HG02759 (cell line): ENCODE measurements around the gene RAP1GAP.
"Not testable (repeated sequence)": the region's sequence is repeated elsewhere in the genome, so short reads cannot be mapped to it uniquely, and the experiment has no call there.

Experiments
- ATAC-seq: cut with Tn5 transposase; IDR thresholded peaks from one replicate; pipeline ENCODE4 v1.9.1; 2021; ENCODE audit warnings: mild to moderate bottlenecking, moderate library complexity; ENCODE audit not compliant: unreplicated experiment

The RAP1GAP gene

DNA sequence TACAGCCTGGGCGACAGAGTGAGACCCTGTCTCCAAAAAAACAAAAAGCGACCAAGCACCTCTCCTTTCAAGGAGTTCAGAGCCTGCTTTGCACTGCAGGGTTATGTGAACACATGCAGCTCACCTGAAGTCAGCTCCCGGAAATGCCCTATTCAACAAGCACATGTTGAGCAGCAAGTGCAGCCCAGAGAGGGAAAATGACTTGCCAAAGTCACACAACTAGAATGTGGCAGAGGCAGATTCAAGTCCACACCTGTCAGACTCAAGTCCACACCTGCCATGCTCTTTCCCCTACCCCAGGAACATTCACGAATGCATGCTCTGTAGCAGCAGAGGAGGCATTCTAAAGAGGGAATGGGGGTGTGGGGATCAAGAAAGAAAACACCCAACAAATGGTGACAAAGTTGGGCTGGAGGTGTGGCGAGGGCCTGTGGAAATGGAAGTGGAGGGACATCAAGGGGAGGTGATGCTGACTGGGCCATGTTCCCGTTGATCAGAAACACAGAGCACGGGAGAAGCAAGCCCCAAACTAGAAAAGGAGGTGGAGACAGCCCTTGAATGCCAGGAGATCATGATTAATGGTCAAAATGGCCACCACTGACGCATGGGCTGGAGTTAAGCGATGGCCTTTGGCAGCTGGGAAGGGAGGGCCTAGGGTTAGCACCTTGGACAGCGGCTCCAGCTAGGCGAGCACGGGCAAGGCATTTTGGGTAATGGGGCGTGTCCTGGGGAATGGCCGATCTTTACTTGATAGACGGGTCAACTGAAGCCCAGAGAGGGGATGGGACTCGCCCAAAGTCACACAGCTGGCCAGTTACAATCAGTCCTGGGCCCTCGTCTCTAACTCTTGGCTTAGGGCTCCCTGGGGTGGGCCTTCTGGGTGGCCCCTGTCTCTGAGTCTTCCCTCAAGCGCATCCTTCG, 21.5 kb downstream of the RAP1GAP start:
- no peak for ATAC-seq

- no peak for ATAC-seq
Measured at GRCh38 chr1:21645550-21645949, 23.6 kb downstream of the RAP1GAP start.

DNA sequence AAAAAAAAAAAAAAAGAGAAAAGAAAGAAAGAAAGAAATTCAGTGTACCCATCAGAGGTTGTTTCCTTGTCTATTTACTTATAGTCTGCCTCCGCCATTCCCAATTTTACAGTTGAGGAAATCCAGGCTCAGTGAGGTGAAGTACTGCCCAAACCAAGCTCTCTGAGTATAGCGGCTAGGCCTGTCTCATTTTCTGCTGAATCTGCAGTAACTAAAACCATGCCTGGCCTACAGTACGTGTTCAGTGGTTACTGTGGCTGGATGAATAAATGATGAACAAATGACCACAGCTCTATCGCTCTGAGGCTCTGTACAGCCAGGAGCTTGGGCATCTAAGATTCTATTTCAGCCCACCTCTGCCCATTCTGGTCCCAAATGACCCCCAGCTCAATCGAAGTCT, 24.3 kb downstream of the RAP1GAP start:
- no peak for ATAC-seq

DNA sequence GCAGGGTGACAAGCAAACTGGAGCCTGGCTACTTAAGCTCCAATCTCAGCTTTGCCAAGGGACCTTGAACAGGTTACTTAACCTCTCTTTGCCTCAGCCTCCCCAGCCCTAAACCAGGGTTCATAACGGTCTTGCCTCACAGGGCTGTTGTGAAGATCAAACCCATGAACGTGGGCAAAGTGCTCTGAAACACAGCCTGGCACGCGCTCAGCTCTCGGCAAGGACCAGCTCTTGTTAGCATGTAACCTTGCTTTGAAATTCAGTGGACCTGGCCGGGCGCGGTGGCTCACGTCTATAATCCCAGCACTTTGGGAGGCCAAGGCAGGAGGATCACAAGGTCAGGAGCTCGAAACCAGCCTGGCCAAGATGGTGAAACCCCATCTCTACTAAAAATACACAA, 24.8 kb downstream of the RAP1GAP start:
- no peak for ATAC-seq

DNA sequence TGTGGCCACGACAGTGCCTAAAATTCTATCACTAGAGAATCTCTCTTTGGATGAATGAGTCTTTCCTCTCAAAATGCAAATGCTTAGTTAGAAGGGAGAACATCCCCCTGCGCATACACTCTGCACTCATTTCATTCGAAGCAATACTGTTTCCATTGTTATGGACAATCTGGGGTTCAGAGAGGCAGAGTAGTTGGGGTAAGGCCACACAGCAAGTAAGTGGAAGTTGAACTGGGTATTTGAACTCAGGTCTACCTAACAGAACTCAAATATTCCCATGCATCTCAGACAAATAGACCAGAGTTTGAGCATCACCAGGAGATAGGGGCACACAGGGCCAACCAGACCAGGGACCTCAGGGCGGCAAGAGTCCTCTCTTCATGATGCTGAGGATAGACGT, 25.5 kb downstream of the RAP1GAP start:
- no peak for ATAC-seq

GRCh38 chr1:21641967-21642739, 27.0 kb downstream of the RAP1GAP start:
- ATAC-seq: no peak

DNA sequence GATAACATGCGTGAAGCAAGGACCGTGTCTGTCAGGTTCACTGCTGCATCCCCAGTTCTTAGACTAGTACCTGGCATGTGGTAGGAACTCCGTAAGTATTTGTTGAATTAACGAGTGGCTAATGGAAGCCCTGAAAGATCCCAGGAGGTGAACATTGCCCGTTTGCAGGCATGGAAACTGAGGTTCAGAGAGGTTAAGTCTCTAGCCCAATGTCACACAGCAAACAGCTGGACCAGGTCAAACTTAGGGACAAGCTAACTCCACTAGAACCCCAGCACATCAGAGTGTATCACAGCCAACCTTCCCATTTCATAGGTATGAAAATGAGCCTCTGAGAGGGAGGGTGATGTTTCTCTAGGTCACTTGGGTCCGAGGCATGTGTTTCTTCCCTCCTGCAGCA, 27.6 kb downstream of the RAP1GAP start:
- ATAC-seq: no peak

DNA sequence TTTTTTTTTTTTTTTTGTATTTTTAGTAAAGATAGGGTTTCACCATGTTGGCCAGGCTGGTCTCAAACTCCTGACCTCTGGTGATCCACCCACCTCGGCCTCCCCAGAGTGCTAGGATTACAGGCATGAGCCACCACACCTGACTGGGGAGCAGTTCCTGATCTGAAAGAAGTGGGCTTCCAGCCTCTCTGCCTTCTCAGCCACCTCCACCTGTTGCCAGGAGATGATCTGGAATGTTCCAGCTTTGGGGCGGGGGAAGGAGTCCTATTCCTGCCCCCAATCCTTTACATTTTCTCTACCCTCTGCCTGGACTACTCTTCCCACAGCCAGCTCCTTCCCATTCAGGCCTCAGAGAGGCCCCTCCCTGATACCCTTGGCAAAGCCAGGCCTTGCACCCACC, 28.1 kb downstream of the RAP1GAP start:
- no peak for ATAC-seq

GRCh38 chr1:21640653-21641052, 28.5 kb downstream of the RAP1GAP start:
- ATAC-seq: no peak

DNA sequence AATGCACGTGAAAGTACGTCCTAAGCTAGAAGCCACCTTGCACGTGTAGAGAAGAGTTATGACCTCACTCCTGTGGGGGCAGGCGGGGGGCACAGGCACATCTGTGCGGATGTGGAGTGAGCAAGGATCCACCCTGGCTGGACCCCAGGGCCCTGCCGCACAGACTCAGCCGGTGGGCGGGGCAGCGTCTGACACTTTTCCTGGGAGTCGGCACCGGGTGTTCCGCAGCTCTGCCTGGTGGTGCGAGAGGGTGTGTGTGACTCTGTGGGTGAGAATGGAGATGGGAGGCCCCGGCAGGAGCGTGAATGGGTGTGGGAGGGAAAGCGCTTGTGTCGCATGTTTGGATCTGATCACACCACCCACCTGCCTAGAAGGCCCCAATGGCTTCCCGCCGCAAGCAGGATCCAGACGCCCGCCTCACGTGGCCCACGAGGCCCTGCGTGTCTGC, 29.5 kb downstream of the RAP1GAP start:
- no peak for ATAC-seq

- ATAC-seq: no peak
Measured at GRCh38 chr1:21638531-21639341, 30.4 kb downstream of the RAP1GAP start.

DNA sequence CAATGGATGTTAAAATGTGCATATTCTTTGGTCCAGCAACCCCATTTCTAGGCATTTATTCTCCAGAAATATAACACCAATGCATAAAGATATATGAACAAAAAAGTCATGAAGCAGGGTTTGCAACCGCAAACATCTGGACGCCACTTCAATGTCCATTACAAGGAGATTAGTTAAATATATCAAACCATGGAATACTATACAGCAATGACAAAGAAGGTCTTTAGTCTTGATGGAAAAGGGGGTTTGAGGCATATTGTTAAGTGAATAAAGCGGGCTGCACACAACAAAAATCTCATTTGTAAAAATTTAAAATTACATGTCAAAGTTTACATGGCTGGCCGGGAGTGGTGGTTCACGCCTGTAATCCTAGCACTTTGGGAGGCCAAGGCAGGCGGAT, 31.6 kb downstream of the RAP1GAP start:
- no peak for ATAC-seq

GRCh38 chr1:21636029-21636428, 33.1 kb downstream of the RAP1GAP start:
- ATAC-seq: no peak

DNA sequence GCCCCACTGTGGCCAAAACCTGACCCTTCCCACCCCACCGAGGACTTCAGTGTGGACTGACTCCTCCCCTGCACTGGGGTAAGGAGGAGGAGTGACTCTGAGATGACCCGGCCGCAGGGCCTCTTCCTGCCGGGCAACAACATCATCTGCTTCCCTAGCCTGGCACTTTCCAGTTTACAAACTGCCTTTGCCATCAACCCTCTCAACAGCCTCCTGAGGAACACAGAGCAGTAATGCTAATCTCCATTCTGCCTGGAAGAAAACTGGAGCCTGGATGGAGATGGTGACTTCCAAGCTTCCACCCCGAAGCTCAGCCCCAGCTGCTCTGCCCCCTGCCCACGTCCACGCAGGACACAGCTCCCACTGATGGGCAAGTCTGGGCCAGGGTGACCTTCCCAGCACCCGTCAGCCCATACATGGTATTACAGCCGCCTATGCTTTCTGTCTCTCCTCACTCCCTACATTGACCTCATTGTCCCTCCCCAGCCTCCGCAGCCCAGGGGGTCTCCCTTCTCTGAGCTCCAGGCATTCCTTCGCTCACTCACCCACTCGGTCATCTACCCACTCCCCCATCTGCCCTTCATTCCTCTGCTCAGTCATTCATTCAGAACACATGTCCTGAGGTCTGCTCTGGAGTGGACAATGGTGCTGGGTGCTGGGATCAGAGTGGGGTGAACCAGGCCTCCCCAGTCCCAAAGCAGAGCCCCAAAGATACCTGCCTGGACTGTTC, 34.2 kb downstream of the RAP1GAP start:
- ATAC-seq: no peak

DNA sequence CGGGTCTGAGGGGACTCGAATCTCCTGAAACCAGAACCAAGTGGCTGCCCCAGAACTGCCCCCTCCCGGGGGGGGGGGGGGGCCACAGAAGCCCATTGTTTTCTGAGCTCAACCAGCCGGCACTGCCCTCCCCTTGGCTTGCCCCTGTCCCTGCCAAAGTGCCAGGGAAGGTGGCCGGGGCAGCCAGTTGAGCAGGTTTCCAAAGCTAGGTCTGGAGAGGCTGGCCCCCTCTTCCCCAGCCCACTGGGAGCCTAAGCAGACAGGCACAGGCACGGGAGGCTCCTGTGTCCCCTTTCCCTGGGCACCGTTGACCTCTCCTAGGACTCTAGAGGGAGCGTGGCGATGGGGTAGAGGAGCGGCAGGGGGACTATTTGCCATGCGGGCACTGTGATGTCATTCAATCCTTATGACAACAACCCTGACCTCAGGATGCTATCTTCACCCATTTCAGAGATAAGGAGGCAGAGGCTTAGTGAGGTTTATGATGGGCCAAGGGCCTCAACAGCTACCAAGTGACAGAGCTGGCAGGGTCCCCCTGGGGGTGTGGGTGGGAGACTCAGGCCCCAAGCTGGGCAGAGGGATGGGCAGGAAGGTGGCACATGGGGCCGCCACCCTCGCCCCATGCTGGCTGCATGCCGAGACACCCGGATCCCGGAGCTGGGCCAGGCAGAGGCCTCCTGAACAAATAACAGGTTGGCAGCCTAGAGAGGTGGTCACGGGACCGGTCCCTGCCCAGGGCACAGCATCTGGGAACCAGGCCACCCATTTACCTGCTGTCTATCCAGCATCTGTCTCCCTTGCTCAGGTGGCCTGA, 35.0 kb downstream of the RAP1GAP start:
- ATAC-seq: no peak

- no peak for ATAC-seq
Measured at GRCh38 chr1:21633141-21633755, 35.9 kb downstream of the RAP1GAP start.

DNA sequence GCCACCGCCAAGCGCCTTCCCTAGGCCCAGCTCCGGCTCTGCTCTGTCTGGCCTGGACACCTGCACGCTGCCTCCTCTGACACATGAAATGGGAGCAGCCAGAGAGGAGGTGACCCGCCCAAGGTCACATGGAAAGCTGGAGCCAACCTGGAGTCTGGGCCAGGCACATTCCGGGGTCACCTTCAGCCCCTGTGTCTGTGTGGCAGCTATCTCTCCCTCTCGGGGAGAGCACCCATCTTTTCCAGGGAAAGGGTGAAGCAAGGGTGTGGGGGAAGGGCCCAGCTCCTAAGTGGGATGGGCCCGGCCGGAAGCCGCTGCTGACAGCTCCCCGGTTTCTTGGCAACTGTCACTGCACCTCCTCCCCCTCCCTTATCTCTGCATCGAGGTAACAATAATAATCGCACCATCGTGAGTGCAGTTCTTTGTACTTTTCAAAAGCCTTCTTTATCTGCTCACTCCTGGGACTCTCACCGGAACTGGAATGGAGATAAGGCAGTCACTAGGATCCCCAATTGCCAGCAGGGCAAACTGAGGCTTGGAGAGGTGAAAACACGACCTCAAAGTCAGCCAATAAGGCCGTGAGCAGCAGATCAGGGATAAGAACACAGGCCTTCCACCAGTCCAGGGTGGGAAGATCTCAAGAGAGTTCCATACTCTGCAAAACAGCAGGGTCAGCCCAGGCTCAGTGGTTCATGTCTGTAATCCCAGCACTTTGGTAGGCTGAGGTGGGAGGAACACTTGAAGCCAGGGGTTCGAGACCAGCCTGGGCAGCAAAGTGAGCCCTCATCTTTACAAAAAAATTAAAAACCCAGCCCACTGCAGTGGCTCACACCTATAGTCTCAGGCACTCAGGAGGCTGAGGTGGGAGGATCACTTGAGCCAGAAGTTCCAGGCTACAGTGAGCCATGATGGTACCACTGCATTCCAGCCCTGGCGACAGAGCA, 36.9 kb downstream of the RAP1GAP start:
- no peak for ATAC-seq

DNA sequence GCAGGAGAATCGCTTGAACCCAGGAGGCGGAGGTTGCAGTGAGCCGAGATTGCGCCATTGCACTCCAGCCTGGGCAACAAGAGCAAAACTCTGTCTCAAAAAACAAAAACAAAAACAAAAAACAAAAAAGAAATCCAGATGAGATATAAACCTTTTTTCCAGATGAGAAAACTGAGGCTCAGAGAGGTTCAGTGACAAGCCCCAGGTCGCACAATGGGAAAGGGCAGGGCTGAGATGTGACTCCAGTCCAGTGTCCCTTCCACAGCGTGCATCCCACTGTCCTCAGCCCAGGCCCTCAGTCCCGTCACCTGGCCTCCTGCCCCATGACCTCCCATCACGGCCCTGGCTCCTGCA, 37.6 kb downstream of the RAP1GAP start:
- not testable (repeated sequence) for ATAC-seq
